GM21717 (cell line): ENCODE data around the gene ITGAX.

Experiments
- ATAC-seq: cut with Tn5 transposase; IDR thresholded peaks from one replicate; pipeline ENCODE4 v1.9.1; 2021; ENCODE audit warnings: mild to moderate bottlenecking, moderate library complexity; ENCODE audit not compliant: unreplicated experiment

Gene ITGAX

DNA sequence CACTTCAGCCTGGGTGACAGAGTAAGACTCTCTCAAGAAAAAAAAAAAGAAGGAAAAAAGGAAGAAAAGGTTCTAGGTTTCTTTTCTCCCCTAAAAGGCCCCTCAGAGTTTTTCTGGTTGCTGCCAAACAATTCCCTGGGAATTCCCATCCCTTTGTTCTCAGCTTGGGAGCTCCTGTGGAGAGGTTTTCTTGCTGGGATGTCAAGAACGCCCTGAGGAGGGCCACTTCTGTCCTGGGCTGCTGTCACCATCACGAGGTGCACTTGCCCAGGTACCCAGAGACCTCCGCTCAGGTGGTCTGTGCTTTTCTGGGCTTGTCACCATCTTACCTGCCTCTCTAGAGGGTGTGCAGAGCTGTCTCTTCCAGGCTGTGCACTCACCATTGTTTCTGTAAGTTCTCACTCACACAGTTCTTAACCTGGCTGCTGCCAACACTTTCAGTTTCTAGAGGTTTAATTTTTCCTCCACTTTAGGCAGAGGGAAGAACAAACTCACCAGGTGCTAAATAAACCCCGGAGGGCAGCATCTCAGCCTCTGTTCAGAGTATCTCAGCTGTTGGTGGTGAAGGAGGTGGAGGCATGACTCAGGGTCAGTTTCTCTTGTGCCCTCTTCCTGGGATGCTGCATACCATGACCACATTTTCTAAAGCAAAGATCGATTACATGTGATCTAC, 75.5 kb downstream of the ITGAX start:
- no peak for ATAC-seq
